IPS-15b (cell line): Measurements from ENCODE around the gene KRT2.
"Not testable (repeated sequence)": the region's sequence is repeated elsewhere in the genome, so short reads cannot be mapped to it uniquely, and the experiment has no call there.

Experiments
- H3K27me3 ChIP-seq: one replicate; pipeline ENCODE4 v1.6.1; 2013; ENCODE audit warnings: low read length; ENCODE audit not compliant: control insufficient read depth, insufficient read depth
- H3K36me3 ChIP-seq: one replicate; pipeline ENCODE4 v1.6.1; 2013; ENCODE audit warnings: low read length; ENCODE audit not compliant: control insufficient read depth, insufficient read depth
- H3K4me1 ChIP-seq: one replicate; pipeline ENCODE4 v1.6.1; 2013; ENCODE audit warnings: mild to moderate bottlenecking, low read length; ENCODE audit not compliant: control insufficient read depth, insufficient read depth
- H3K4me3 ChIP-seq: one replicate; pipeline ENCODE4 v1.5.1; 2013; ENCODE audit warnings: low read depth, low read length
- H3K9ac ChIP-seq: one replicate; pipeline ENCODE4 v1.6.1; 2013; ENCODE audit warnings: low read depth, mild to moderate bottlenecking, low read length
- H3K9me3 ChIP-seq: one replicate; pipeline ENCODE4 v1.6.1; 2013; ENCODE audit warnings: mild to moderate bottlenecking, low read length; ENCODE audit not compliant: control insufficient read depth, insufficient read depth

The KRT2 gene

DNA sequence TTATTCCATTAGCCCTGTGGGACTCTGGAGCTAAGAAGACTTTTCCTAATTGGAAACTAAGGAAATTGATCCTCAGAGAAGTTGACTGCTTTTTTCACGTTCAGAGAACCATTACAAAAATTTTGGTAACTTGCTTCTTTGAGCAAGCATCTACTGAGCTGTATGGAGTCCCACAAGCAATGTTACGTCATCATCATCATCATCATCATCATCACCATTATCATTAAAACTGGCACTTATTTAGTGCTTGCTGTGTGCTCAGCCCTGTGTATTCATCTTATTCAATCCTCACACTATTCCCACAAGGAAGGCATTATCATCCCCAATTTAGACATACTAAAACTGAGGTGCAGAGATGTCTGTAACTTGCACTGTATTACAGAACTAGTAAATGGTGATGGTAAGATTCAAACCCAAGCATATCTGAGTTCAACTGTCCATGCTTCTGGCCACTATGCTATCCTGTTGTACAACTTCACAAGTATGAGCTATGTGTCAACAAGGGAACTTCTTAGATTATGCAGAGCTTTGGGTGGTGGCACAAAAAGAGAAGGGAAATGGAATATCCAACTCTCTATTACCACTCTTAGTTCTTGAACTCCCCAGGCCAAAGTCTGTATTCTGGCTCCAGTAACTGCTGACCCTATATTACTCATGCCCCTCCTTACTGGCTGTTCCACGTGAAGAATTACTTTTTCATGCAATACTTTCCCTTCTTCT, 21.9 kb upstream of the KRT2 start:
- H3K9me3 ChIP-seq = no peaks in the 10 kb centered on the region
- H3K27me3 ChIP-seq = no peaks in the 10 kb centered on the region
- no peak overlapping the region for H3K9ac ChIP-seq
- H3K36me3 ChIP-seq = no peaks in the 10 kb centered on the region
- no peaks in the 10 kb centered on the region for H3K4me1 ChIP-seq
- H3K4me3 ChIP-seq = no peak overlapping the region

DNA sequence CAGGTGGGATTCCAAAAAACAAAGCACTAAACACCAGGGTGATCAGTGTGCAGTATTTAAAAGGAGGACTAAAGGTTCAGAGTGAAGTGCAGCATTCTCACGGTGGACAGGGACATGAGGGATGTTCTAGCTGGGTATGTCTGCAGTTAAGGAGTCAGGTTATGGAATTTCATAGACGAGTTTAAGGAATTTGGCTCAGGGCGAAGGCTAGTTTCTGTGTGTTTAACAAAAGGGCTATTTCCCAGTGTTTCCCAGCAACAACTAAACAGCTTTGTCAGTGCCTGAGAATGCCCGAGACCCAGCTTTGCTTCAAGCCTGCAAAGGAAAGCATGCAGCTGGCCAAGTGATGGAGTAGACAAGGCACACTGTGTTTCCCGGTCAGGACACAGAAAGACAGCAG, 21.2 kb upstream of the KRT2 start:
- Histone ChIP-seq H3K4me3 (no peak overlapping the region), H3K36me3 (no peaks in the 10 kb centered on the region), H3K9ac (no peak overlapping the region), H3K4me1 (no peaks in the 10 kb centered on the region), H3K27me3 (no peaks in the 10 kb centered on the region), H3K9me3 (no peaks in the 10 kb centered on the region)

DNA sequence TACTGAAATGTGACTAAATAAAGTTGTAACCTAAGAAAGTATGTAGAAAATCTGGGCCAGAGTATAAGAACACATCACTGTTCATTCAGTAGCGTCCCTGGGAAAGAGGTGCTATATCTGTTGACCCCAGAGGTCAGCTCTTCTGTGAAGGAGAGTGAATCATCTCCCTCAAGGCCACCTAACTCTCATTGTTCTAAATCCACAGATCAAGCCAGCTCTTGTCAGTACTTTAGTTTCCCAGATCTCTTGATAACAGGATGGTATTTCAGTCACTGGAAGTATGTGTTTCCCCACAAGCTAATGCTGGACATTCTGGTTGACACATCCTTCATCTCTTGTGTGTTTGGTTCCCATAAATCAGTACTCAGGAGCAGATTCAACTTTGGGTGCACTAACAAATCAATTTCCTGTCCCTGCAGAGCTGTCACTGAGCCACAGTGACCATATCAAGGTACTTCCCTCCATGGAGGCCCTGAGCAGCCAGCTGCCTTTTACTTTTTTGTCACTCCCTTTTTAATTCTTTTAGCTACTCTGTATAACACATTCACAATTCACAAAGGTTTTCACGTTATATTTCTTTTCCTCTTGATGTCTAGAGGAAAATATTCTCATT, 20.4 kb upstream of the KRT2 start:
- H3K36me3 ChIP-seq = no peaks in the 10 kb centered on the region
- H3K9ac ChIP-seq = no peak overlapping the region
- no peaks in the 10 kb centered on the region for H3K4me1 ChIP-seq
- no peaks in the 10 kb centered on the region for H3K9me3 ChIP-seq
- no peak overlapping the region for H3K4me3 ChIP-seq
- H3K27me3 ChIP-seq = no peaks in the 10 kb centered on the region

DNA sequence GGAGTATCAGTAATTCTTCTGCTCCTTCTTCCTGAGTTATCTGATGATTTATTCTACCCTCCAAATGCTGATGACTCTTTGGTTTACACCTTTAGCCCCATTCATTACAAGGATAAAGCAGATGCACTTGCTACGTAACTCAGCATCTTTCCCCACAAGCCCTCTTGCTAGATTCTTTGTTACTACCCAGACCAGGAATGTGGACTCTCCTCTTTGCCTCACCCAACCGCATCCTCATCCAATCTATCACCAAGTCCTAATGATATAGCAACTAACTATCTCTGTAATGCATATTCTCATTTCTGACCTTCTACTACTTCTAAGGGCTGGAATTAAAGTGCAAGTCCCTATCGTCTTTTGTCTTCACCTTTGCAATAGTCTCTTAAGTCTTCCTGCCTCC, 18.9 kb upstream of the KRT2 start:
- Histone ChIP-seq H3K36me3 (no peaks in the 10 kb centered on the region), H3K27me3 (no peaks in the 10 kb centered on the region), H3K9ac (no peak overlapping the region), H3K9me3 (no peaks in the 10 kb centered on the region), H3K4me3 (no peak overlapping the region), H3K4me1 (no peaks in the 10 kb centered on the region)

DNA sequence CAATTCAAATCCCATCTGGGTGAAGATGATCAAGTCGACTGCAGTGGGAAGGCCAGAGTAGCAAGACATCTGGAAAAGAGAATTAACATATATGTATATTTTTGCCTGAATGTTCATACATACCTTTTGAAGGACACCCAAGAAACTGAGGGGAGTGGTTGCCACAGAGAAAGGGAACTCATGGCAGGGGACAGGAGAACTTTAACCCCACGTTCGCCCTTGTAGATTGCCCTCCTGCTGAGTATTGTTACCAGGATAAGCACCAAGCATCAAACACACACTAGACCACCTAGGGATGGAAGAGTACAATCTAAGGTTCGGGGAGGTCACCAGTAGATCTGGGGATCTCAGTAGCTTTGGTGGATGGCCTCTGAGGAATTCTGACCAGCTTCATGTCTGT, 18.5 kb upstream of the KRT2 start:
- Histone ChIP-seq H3K27me3 (no peaks in the 10 kb centered on the region), H3K9me3 (no peaks in the 10 kb centered on the region), H3K36me3 (no peaks in the 10 kb centered on the region), H3K4me3 (no peak overlapping the region), H3K9ac (no peak overlapping the region), H3K4me1 (no peaks in the 10 kb centered on the region)

DNA sequence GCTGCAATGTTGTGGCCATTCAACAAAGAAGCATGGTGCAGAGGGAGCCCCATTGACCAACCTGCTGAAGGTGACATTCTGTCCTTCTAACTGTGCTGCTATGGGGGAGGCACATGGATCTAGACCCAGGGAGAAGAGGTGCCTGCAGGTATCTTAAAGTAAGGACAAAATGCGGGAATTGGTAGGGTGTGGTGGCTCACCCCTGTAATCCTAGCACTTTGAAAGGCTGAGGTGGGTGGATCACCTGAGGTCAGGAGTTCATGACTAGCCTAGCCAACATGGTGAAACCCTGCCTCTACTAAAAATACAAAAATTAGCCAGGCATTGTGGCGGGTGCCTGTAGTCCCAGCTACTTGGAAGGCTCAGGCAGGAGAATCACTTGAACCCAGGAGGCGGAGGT, 17.9 kb upstream of the KRT2 start:
- not testable (repeated sequence) for H3K36me3 ChIP-seq, H3K4me1 ChIP-seq, H3K4me3 ChIP-seq, H3K27me3 ChIP-seq, H3K9ac ChIP-seq, H3K9me3 ChIP-seq

DNA sequence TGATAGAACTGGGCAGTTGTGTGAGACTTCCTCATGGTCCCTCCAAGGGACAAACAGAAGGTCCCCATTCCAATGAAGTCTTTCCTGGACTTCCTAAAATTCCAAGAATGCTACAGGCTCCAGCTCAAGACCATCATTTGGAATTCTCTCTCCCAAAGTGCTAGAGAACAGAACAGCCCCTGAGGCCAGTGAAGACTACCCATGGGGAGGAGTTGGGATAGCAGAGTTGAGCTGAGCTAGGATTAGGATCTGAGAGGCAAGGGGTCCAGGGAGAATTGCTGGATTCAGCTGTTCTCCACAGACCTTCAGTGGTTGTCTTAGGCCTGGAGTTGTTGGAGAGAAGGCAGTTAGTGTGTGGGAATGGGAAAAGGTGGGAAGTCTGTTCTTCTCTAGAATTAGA, 17.4 kb upstream of the KRT2 start:
- Histone ChIP-seq H3K9ac (no peak overlapping the region), H3K4me3 (no peak overlapping the region), H3K4me1 (no peaks in the 10 kb centered on the region), H3K36me3 (no peaks in the 10 kb centered on the region), H3K27me3 (no peaks in the 10 kb centered on the region), H3K9me3 (no peaks in the 10 kb centered on the region)

DNA sequence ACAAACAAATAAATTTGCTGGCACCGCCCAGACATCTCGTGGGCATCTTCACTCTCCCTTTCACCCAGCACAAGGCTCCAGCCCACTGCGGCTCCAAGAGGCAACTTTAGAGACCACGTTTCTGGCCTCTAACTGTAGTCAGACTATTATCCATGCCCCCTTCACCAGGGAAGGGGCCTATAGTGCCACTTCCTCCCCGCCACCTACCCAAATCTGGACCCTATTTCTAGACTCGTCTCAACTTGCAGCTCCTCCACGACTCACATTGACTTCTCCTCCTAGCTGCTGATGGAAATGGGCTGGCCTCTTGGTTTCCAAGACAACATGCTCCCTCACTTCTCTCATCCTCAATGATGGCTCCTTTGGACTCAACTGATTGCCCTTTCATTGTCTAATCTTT, 15.9 kb upstream of the KRT2 start:
- H3K36me3 ChIP-seq = no peaks in the 10 kb centered on the region
- H3K4me3 ChIP-seq = no peak overlapping the region
- H3K27me3 ChIP-seq = no peaks in the 10 kb centered on the region
- H3K4me1 ChIP-seq = no peaks in the 10 kb centered on the region
- H3K9me3 ChIP-seq = no peaks in the 10 kb centered on the region
- H3K9ac ChIP-seq = no peak overlapping the region

DNA sequence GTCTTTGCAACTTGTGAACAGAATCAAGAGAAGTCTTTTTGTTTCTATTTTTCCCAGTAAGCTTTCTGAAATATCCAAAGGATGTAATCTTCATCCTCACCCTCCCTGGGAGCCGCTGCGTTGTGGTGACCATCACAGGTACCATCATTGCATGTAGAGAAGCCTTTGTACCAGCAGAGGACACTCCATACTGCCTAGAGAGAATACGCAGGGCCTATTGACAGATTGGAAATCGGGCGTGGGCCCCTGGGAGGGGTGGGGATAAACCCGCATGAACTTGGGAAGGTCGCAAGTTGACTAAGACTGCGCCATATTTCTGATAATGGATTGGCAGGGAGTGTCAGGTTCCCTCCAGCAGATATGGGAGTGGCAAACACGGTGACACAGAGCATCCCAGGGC, 15.5 kb upstream of the KRT2 start:
- H3K4me3 ChIP-seq = no peak overlapping the region
- no peaks in the 10 kb centered on the region for H3K4me1 ChIP-seq
- H3K9me3 ChIP-seq = no peaks in the 10 kb centered on the region
- H3K27me3 ChIP-seq = no peaks in the 10 kb centered on the region
- H3K36me3 ChIP-seq = no peaks in the 10 kb centered on the region
- H3K9ac ChIP-seq = no peak overlapping the region

DNA sequence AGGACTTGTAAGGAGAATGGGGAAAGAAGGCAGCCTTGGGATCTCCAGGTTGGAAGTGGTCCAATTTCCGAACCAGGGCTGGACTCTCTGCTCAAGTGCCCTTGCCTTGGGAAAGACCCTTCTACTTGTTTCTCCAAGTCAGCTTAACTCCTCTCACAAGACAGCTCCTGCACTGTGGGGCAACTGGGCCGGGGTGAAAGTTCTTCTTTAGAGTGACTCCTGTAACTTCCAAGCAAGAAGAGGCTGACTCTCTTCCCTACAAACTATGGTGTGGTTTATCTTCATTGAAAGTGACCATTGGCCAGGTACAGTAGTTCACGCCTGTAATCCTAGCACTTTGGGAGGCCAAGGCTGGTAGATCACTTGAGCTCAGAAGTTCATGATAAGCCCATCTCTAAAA, 14.5 kb upstream of the KRT2 start:
- no peak overlapping the region for H3K4me3 ChIP-seq
- H3K27me3 ChIP-seq = no peaks in the 10 kb centered on the region
- no peaks in the 10 kb centered on the region for H3K9me3 ChIP-seq
- H3K4me1 ChIP-seq = no peaks in the 10 kb centered on the region
- no peak overlapping the region for H3K9ac ChIP-seq
- no peaks in the 10 kb centered on the region for H3K36me3 ChIP-seq

DNA sequence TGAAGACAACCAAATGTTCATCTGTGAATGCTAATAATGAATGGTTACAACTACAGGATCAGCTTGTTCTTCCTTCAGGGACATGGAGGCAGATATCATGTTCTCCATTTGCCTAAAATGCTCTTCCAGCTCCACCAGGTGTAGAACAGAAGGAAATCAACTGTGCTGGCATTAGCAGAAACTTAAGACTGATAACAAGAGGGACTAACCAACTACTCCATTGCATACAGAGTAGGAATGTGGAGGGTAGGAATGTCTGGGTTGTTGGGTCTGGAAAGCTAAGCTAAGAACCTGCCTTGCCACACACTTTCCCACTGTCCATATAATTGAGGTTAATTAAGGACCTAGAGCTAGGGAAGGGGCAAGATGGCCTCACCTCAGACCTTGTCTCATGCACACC, 11.4 kb upstream of the KRT2 start:
- no peaks in the 10 kb centered on the region for H3K4me1 ChIP-seq
- H3K27me3 ChIP-seq = no peaks in the 10 kb centered on the region
- no peak overlapping the region for H3K9ac ChIP-seq
- H3K4me3 ChIP-seq = no peak overlapping the region
- H3K9me3 ChIP-seq = no peaks in the 10 kb centered on the region
- no peaks in the 10 kb centered on the region for H3K36me3 ChIP-seq

DNA sequence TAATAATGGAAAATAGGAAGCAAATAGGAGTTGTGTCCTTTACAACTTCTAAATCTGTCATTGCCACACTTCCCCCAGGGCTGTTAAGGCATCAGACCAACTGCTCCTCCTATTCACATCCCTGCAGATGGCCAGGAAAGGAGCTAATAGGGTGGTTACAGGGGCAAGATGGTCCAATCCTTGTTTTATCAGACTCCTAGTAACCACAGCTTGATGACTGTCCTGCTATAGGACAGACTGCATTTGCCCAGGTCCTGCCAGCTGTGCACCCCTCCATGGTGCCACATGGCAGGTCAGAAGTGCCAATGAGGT, 10.9 kb upstream of the KRT2 start:
- no peaks in the 10 kb centered on the region for H3K27me3 ChIP-seq
- no peak overlapping the region for H3K4me3 ChIP-seq
- H3K36me3 ChIP-seq = no peaks in the 10 kb centered on the region
- no peaks in the 10 kb centered on the region for H3K4me1 ChIP-seq
- H3K9me3 ChIP-seq = no peaks in the 10 kb centered on the region
- H3K9ac ChIP-seq = no peak overlapping the region
